KG1 (cell line): ENCODE results near the gene PRSS21.
A peak's percentile ranks its signal among the peaks of the same experiment; 100 is the strongest.

Experiments
- DNase-seq: peaks from one replicate; lab custom pipeline; 2025; lab: John Stamatoyannopoulos, UW

Gene PRSS21

GRCh38 chr16:2867987-2868789 lies 51.2 kb downstream of the PRSS21 start:
- peak; percentile 83 for DNase-seq
